Endothelial cell (in vitro differentiated cells): ENCODE data around the gene TBC1D30. TPM values are rescaled to one million over a fixed set of nuclear protein-coding genes. Genes with fewer than 3 reads are reported as not detected.

Source experiments
- DNase-seq: peaks from one replicate; pipeline ENCODE4 v3.0.0; 2021; ENCODE audit warnings: low spot score
- H3K27ac Mint-ChIP-seq: one replicate; pipeline ENCODE4 v1.8.0; 2021; ENCODE audit warnings: mixed read lengths, inconsistent platforms; ENCODE audit not compliant: unreplicated experiment
- H3K27me3 Mint-ChIP-seq: one replicate; pipeline ENCODE4 v1.8.0; 2021; ENCODE audit warnings: mild to moderate bottlenecking, moderate library complexity, mixed read lengths, inconsistent platforms; ENCODE audit not compliant: unreplicated experiment
- H3K36me3 Mint-ChIP-seq: one replicate; pipeline ENCODE4 v1.8.0; 2021; ENCODE audit warnings: mild to moderate bottlenecking, low read depth, mixed read lengths, inconsistent platforms; ENCODE audit not compliant: unreplicated experiment
- H3K4me1 Mint-ChIP-seq: one replicate; pipeline ENCODE4 v1.8.0; 2021; ENCODE audit warnings: mild to moderate bottlenecking, mixed read lengths, inconsistent platforms; ENCODE audit not compliant: unreplicated experiment
- H3K4me3 Mint-ChIP-seq: one replicate; pipeline ENCODE4 v1.8.0; 2021; ENCODE audit warnings: mild to moderate bottlenecking, mixed read lengths, inconsistent platforms; ENCODE audit not compliant: unreplicated experiment
- H3K9me3 Mint-ChIP-seq: one replicate; pipeline ENCODE4 v1.8.0; 2021; ENCODE audit warnings: mixed read lengths, inconsistent platforms; ENCODE audit not compliant: unreplicated experiment
- CTCF ChIP-seq: fragments of 200-600 bp; sonication (generic); IDR thresholded peaks from one replicate; pipeline ENCODE4 v1.5.0; 2021; ENCODE audit warnings: antibody characterized with exemption; ENCODE audit not compliant: unreplicated experiment
- total RNA-seq: library from RNA; stranded (reverse); fragmentation: NEBNext Ultra II Directional; extraction: Animal tissue kit (Norgen Biotek cat#: 25700); gene quantifications from one replicate; pipeline ENCODE4 v1.2.1, GENCODE V29; 2021; ENCODE audit not compliant: unreplicated experiment

TBC1D30 gene
- total RNA-seq, 1 donor from 2014 or later = 3.6 TPM

GRCh38 chr12:64909124-64909523, 84.7 kb downstream of the TBC1D30 start:
- Mint-ChIP-seq H3K27me3 (peaks cover 1% of the 10 kb centered on the region), H3K4me3 (no peak overlapping the region), H3K4me1 (no peaks in the 10 kb centered on the region), H3K27ac (no peak overlapping the region), H3K36me3 (no peaks in the 10 kb centered on the region), H3K9me3 (no peaks in the 10 kb centered on the region)
- no peak for TF ChIP-seq CTCF
- DNase-seq = no peak

- peaks cover 3% of the 10 kb centered on the region for H3K27me3 Mint-ChIP-seq
- no peak for DNase-seq
- H3K27ac Mint-ChIP-seq = no peak overlapping the region
- no peak for TF ChIP-seq CTCF
- no peaks in the 10 kb centered on the region for H3K36me3 Mint-ChIP-seq
- no peak overlapping the region for H3K4me3 Mint-ChIP-seq
- no peaks in the 10 kb centered on the region for H3K4me1 Mint-ChIP-seq
- H3K9me3 Mint-ChIP-seq = no peaks in the 10 kb centered on the region
These were observed 86.6 kb downstream of the TBC1D30 start for GRCh38 chr12:64911081-64911480.

- Mint-ChIP-seq H3K27ac (no peak overlapping the region), H3K4me3 (no peak overlapping the region), H3K27me3 (peaks cover 3% of the 10 kb centered on the region), H3K36me3 (no peaks in the 10 kb centered on the region), H3K4me1 (no peaks in the 10 kb centered on the region), H3K9me3 (no peaks in the 10 kb centered on the region)
- DNase-seq = no peak
- TF ChIP-seq CTCF = no peak
These were observed 87.5 kb downstream of the TBC1D30 start for GRCh38 chr12:64911912-64912311.

- Mint-ChIP-seq H3K4me3 (no peak overlapping the region), H3K9me3 (no peaks in the 10 kb centered on the region), H3K27ac (no peak overlapping the region), H3K27me3 (peaks cover 3% of the 10 kb centered on the region), H3K36me3 (no peaks in the 10 kb centered on the region), H3K4me1 (no peaks in the 10 kb centered on the region)
- no peak for TF ChIP-seq CTCF
- no peak for DNase-seq
These were observed 88.2 kb downstream of the TBC1D30 start for GRCh38 chr12:64912516-64913255.

GRCh38 chr12:64915242-64915641, 90.8 kb downstream of the TBC1D30 start:
- TF ChIP-seq CTCF = no peak
- H3K4me1 Mint-ChIP-seq = no peaks in the 10 kb centered on the region
- no peak overlapping the region for H3K27ac Mint-ChIP-seq
- H3K36me3 Mint-ChIP-seq = no peaks in the 10 kb centered on the region
- DNase-seq = no peak
- H3K4me3 Mint-ChIP-seq = no peak overlapping the region
- H3K27me3 Mint-ChIP-seq = peaks cover 3% of the 10 kb centered on the region
- no peaks in the 10 kb centered on the region for H3K9me3 Mint-ChIP-seq
